Neutrophil (primary cell): Measurements from ENCODE around the gene NARF.
A peak's percentile ranks its signal among the peaks of the same experiment; 100 is the strongest.

Source experiments
- H3K27ac ChIP-seq: fragments of 200-600 bp; sonication (generic); 2 replicates; pipeline ENCODE4 v1.5.1; 2016; ENCODE audit warnings: mild to moderate bottlenecking, moderate library complexity
- H3K27me3 ChIP-seq: fragments of 200-600 bp; sonication (generic); 2 replicates; pipeline ENCODE4 v1.6.0; 2016; ENCODE audit warnings: mild to moderate bottlenecking
- H3K36me3 ChIP-seq: fragments of 200-600 bp; sonication (generic); 2 replicates; pipeline ENCODE4 v1.5.1; 2017
- H3K4me1 ChIP-seq, 2 experiments: fragments of 200-600 bp in 1 of 2; sonication (generic) in 1 of 2; 1 replicate in 1 of 2; 2 replicates in 1 of 2; pipeline versions ENCODE4 v1.5.1 to v1.6.1; 2013 to 2016; ENCODE audit warnings: low read depth in 1 of 2, low read length in 1 of 2, mild to moderate bottlenecking in 1 of 2, moderate library complexity in 1 of 2; ENCODE audit not compliant: control insufficient read depth in 1 of 2, insufficient read depth in 1 of 2
- H3K4me3 ChIP-seq, 2 experiments: fragments of 200-600 bp in 1 of 2; sonication (generic) in 1 of 2; 1 replicate in 1 of 2; 2 replicates in 1 of 2; pipeline ENCODE4 v1.5.1; 2013 to 2016; ENCODE audit warnings: low read depth in 1 of 2, low read length in 1 of 2, mild to moderate bottlenecking in 1 of 2, moderate library complexity in 1 of 2
- H3K9me3 ChIP-seq: fragments of 200-600 bp; sonication (generic); 2 replicates; pipeline ENCODE4 v1.5.1; 2016
- TF ChIP-seq, protein P1 (sequence below): fragments of 200-600 bp; sonication (generic); IDR thresholded peaks from 2 replicates; pipeline ENCODE4 v1.5.1; 2016; ENCODE audit warnings: antibody characterized with exemption

NARF gene

GRCh38 chr17:82439829-82440365, 18.6 kb upstream of the NARF start:
- Histone ChIP-seq H3K4me1 (peaks cover 25 to 28% of the 10 kb centered on the region in 2 experiments), H3K9me3 (no peaks in the 10 kb centered on the region), H3K36me3 (peaks cover 85% of the 10 kb centered on the region), H3K27me3 (no peaks in the 10 kb centered on the region), H3K4me3 (peak overlapping the region; percentile 46 to 54), H3K27ac (peak overlapping the region; percentile 92)
- TF ChIP-seq, protein P1, sequence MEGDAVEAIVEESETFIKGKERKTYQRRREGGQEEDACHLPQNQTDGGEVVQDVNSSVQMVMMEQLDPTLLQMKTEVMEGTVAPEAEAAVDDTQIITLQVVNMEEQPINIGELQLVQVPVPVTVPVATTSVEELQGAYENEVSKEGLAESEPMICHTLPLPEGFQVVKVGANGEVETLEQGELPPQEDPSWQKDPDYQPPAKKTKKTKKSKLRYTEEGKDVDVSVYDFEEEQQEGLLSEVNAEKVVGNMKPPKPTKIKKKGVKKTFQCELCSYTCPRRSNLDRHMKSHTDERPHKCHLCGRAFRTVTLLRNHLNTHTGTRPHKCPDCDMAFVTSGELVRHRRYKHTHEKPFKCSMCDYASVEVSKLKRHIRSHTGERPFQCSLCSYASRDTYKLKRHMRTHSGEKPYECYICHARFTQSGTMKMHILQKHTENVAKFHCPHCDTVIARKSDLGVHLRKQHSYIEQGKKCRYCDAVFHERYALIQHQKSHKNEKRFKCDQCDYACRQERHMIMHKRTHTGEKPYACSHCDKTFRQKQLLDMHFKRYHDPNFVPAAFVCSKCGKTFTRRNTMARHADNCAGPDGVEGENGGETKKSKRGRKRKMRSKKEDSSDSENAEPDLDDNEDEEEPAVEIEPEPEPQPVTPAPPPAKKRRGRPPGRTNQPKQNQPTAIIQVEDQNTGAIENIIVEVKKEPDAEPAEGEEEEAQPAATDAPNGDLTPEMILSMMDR, result no peak

- TF ChIP-seq, protein P1, result peak; percentile 27
- Histone ChIP-seq H3K9me3 (no peaks in the 10 kb centered on the region), H3K4me3 (peak overlapping the region; percentile 46 to 54), H3K27me3 (no peaks in the 10 kb centered on the region), H3K4me1 (peaks cover 28 to 30% of the 10 kb centered on the region in 2 experiments), H3K36me3 (peaks cover 85% of the 10 kb centered on the region), H3K27ac (peak overlapping the region; percentile 92)
Observed at GRCh38 chr17:82440469-82440981, 18.0 kb upstream of the NARF start.

- no peaks in the 10 kb centered on the region for H3K27me3 ChIP-seq
- peak overlapping the region; percentile 92 for H3K27ac ChIP-seq
- no peaks in the 10 kb centered on the region for H3K9me3 ChIP-seq
- H3K36me3 ChIP-seq, result peaks cover 85% of the 10 kb centered on the region
- peaks cover 28 to 34% of the 10 kb centered on the region in 2 experiments for H3K4me1 ChIP-seq
- TF ChIP-seq, protein P1, result no peak
- peak overlapping the region; percentile 46 to 54 for H3K4me3 ChIP-seq
Observed at GRCh38 chr17:82440991-82441627, 17.4 kb upstream of the NARF start.

DNA sequence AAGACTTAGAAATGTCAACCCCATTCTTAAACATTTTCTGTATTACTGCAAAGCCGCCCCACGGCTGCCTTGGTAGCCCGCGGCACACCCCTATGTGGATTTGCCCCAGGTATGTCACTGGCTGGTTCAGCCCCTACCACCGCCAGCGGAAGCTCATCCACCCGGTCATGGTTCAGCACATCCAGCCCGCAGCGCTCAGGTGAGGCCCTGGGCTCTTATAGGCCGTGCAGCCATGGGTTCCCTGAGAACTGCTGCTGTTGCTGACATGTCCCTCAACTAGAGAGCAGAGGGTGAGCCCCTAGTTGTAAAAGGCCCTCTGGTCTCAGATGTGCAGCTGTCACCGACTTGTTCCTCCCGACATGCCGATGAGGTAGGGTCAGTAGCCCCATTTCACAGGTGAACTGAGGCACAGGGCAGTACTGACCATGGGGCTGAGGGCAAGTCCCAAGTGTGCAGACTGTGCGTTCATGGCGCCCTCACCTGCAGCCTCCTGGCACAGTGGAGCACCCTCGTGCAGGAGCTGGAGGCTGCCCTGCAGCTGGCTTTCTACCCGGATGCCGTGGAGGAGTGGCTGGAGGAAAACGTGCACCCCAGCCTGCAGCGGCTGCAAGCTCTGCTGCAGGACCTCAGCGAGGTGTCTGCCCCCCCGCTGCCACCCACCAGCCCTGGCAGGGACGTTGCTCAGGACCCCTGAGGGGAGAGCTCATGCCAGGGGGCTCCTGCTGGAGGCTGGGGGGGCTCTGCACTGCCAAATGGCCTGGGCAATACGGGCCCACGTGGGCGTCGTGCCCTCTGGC, 16.7 kb upstream of the NARF start:
- Histone ChIP-seq H3K27me3 (no peaks in the 10 kb centered on the region), H3K9me3 (no peaks in the 10 kb centered on the region), H3K36me3 (peaks cover 85% of the 10 kb centered on the region), H3K27ac (peak overlapping the region; percentile 92), H3K4me1 (peaks cover 28 to 34% of the 10 kb centered on the region in 2 experiments), H3K4me3 (no peak overlapping the region)
- TF ChIP-seq, protein P1, result no peak

GRCh38 chr17:82442643-82443464, 15.7 kb upstream of the NARF start:
- TF ChIP-seq, protein P1, result no peak
- Histone ChIP-seq H3K36me3 (peaks cover 84% of the 10 kb centered on the region), H3K27me3 (no peaks in the 10 kb centered on the region), H3K4me1 (peaks cover 32 to 34% of the 10 kb centered on the region in 2 experiments), H3K27ac (peak overlapping the region; percentile 92), H3K9me3 (no peaks in the 10 kb centered on the region), H3K4me3 (no peak overlapping the region)
